Loucy (cell line): Measurements from ENCODE around the gene FLOT2.
"Not testable (repeated sequence)": the region's sequence is repeated elsewhere in the genome, so short reads cannot be mapped to it uniquely, and the experiment has no call there.

ENCODE experiments used
- H2AFZ ChIP-seq: fragments of 200-600 bp; sonication (generic); 2 replicates; pipeline ENCODE4 v1.6.0; 2016; ENCODE audit warnings: antibody characterized with exemption, mild to moderate bottlenecking, low read length, moderate library complexity
- H3F3A ChIP-seq: fragments of 200-600 bp; 2 replicates; pipeline ENCODE4 v1.6.0; 2016; ENCODE audit warnings: antibody characterized with exemption, low read depth, mild to moderate bottlenecking
- H3K27me3 ChIP-seq: fragments of 200-600 bp; sonication (generic); 2 replicates; pipeline ENCODE4 v1.6.1; 2014; ENCODE audit warnings: low read length, mild to moderate bottlenecking; ENCODE audit not compliant: insufficient read depth, poor library complexity, severe bottlenecking
- H3K36me3 ChIP-seq: fragments of 200-600 bp; sonication (generic); 2 replicates; pipeline ENCODE4 v1.6.1; 2016; ENCODE audit warnings: low read length; ENCODE audit not compliant: insufficient read depth
- H3K4me1 ChIP-seq: fragments of 200-600 bp; sonication (generic); 2 replicates; pipeline ENCODE4 v1.5.1; 2014; ENCODE audit warnings: low read length, mild to moderate bottlenecking; ENCODE audit not compliant: insufficient read depth, poor library complexity, severe bottlenecking
- H3K4me2 ChIP-seq: fragments of 200-600 bp; sonication (generic); 2 replicates; pipeline ENCODE4 v1.6.0; 2014; ENCODE audit warnings: antibody characterized with exemption, low read length, low read depth, mild to moderate bottlenecking; ENCODE audit not compliant: poor library complexity, severe bottlenecking
- H3K4me3 ChIP-seq: fragments of 200-600 bp; sonication (generic); 2 replicates; pipeline ENCODE4 v1.5.1; 2014; ENCODE audit warnings: low read length, mild to moderate bottlenecking, mixed read lengths; ENCODE audit not compliant: poor library complexity, severe bottlenecking
- H3K79me2 ChIP-seq: fragments of 200-600 bp; sonication (generic); 2 replicates; pipeline ENCODE4 v1.6.1; 2014; ENCODE audit warnings: low read length; ENCODE audit not compliant: insufficient read depth
- H3K9ac ChIP-seq: fragments of 200-600 bp; sonication (generic); 2 replicates; pipeline ENCODE4 v1.6.0; 2014; ENCODE audit warnings: mild to moderate bottlenecking, low read depth, low read length, moderate library complexity; ENCODE audit not compliant: poor library complexity, severe bottlenecking
- H3K9me2 ChIP-seq: fragments of 200-600 bp; sonication (generic); replicated peaks from 2 replicates; pipeline ENCODE4 v1.6.1; 2016; ENCODE audit warnings: low read depth, low read length, mixed read lengths
- H3K9me3 ChIP-seq: fragments of 200-600 bp; sonication (generic); 2 replicates; pipeline ENCODE4 v1.6.1; 2014; ENCODE audit warnings: mild to moderate bottlenecking, antibody characterized with exemption, low read length, low read depth; ENCODE audit not compliant: insufficient read depth
- H4K20me1 ChIP-seq: fragments of 200-600 bp; sonication (generic); 2 replicates; pipeline ENCODE4 v1.6.0; 2014; ENCODE audit warnings: antibody characterized with exemption, low read length, mild to moderate bottlenecking; ENCODE audit not compliant: insufficient read depth, poor library complexity, severe bottlenecking
- CTCF ChIP-seq: fragments of 200-600 bp; sonication (generic); conservative IDR thresholded peaks from 2 replicates; pipeline ENCODE4 v1.5.1; 2014; ENCODE audit warnings: mild to moderate bottlenecking, antibody characterized with exemption, low read length
- EZH2phosphoT487 ChIP-seq: fragments of 200-600 bp; IDR thresholded peaks from 2 replicates; pipeline ENCODE4 v1.6.1; 2018; ENCODE audit warnings: antibody characterized with exemption, mild to moderate bottlenecking, moderate library complexity, borderline replicate concordance

Gene FLOT2

GRCh38 chr17:28841901-28842281 is 55.6 kb downstream of the FLOT2 start:
- Histone ChIP-seq H3K27me3 (no peaks in the 10 kb centered on the region), H3K36me3 (no peaks in the 10 kb centered on the region), H3F3A (no peaks in the 10 kb centered on the region), H3K4me3 (peak overlapping the region; percentile 88), H3K9me3 (no peaks in the 10 kb centered on the region), H3K4me1 (peaks cover 17% of the 10 kb centered on the region), H3K9ac (peak overlapping the region; percentile 81), H2AFZ (peak overlapping the region; percentile 93), H4K20me1 (peaks cover 8% of the 10 kb centered on the region), H3K4me2 (peak overlapping the region; percentile 84), H3K9me2 (no peaks in the 10 kb centered on the region), H3K79me2 (peaks cover 49% of the 10 kb centered on the region)
- TF ChIP-seq EZH2phosphoT487 (no peak), CTCF (no peak)

GRCh38 chr17:28839221-28839620 is 58.3 kb downstream of the FLOT2 start:
- H3K4me3 ChIP-seq: peak overlapping the region; percentile 59

GRCh38 chr17:28836541-28836940 is 61.0 kb downstream of the FLOT2 start:
- not testable (repeated sequence) for H3K4me3 ChIP-seq, H3K4me1 ChIP-seq, H2AFZ ChIP-seq, H4K20me1 ChIP-seq, H3K9me3 ChIP-seq, H3F3A ChIP-seq, H3K36me3 ChIP-seq, H3K9ac ChIP-seq, H3K4me2 ChIP-seq, H3K27me3 ChIP-seq, H3K9me2 ChIP-seq
- H3K79me2 ChIP-seq: peaks cover 74% of the 10 kb centered on the region

More at GRCh38 chr17:28839221-28839620, 58.3 kb downstream of the FLOT2 start:
- no peaks in the 10 kb centered on the region for H3K27me3 ChIP-seq
- no peak overlapping the region for H2AFZ ChIP-seq
- H4K20me1 ChIP-seq: peaks cover 8% of the 10 kb centered on the region
- H3F3A ChIP-seq: no peaks in the 10 kb centered on the region
- no peaks in the 10 kb centered on the region for H3K9me3 ChIP-seq
- H3K36me3 ChIP-seq: no peaks in the 10 kb centered on the region
- TF ChIP-seq EZH2phosphoT487 (no peak), CTCF (no peak)
- peaks cover 67% of the 10 kb centered on the region for H3K79me2 ChIP-seq
- H3K9ac ChIP-seq: peak overlapping the region; percentile 62
- H3K9me2 ChIP-seq: no peaks in the 10 kb centered on the region
- peak overlapping the region; percentile 65 for H3K4me2 ChIP-seq
- peaks cover 17% of the 10 kb centered on the region for H3K4me1 ChIP-seq

- H3K9me2 ChIP-seq: no peaks in the 10 kb centered on the region
Measured at GRCh38 chr17:28834420-28834819, 63.1 kb downstream of the FLOT2 start.

More at GRCh38 chr17:28834420-28834819, 63.1 kb downstream of the FLOT2 start:
- Histone ChIP-seq H3K4me3 (no peak overlapping the region), H3F3A (no peaks in the 10 kb centered on the region), H3K79me2 (peaks cover 66% of the 10 kb centered on the region), H3K9ac (no peak overlapping the region), H2AFZ (no peak overlapping the region), H3K36me3 (no peaks in the 10 kb centered on the region), H3K4me2 (no peak overlapping the region), H4K20me1 (peaks cover 4% of the 10 kb centered on the region), H3K9me3 (no peaks in the 10 kb centered on the region), H3K4me1 (peaks cover 4% of the 10 kb centered on the region), H3K27me3 (no peaks in the 10 kb centered on the region)
- TF ChIP-seq EZH2phosphoT487 (no peak), CTCF (no peak)
